NCI-H187 treated with DMSO at 0.1 percent for 48 hours (cell line): ENCODE measurements around the gene ACRV1.
"Not testable (repeated sequence)": the region's sequence is repeated elsewhere in the genome, so short reads cannot be mapped to it uniquely, and the experiment has no call there.

Experiments
- DNase-seq: peaks from one replicate; lab custom pipeline; 2025; lab: John Stamatoyannopoulos, UW

Gene ACRV1, protein sequence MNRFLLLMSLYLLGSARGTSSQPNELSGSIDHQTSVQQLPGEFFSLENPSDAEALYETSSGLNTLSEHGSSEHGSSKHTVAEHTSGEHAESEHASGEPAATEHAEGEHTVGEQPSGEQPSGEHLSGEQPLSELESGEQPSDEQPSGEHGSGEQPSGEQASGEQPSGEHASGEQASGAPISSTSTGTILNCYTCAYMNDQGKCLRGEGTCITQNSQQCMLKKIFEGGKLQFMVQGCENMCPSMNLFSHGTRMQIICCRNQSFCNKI

DNA sequence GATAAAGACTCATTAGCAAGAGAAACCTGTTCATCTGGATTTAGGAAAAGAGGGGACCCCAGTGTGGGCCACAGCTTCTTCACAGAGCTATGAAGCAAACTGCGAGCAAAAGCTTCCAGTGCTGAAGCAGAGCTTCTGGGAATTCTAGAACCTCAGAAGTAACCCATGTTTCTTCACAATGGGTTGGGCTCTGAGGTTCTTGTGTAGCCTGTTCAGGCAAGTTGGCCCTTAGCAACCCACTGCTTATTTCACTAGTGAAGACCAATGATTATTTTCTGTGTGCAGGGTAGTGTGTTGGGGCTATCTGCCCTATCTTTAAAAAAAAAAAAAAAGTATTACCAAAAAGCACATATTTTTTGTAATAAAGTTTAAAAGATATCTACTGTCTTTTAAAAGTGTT is at the start of gene ACRV1:
TSS of gene ACRV1 (minus strand) at position 101 of the 400 bp plus-strand sequence. CDS start at position 34, 67 bp downstream.
- DNase-seq: no peak

DNA sequence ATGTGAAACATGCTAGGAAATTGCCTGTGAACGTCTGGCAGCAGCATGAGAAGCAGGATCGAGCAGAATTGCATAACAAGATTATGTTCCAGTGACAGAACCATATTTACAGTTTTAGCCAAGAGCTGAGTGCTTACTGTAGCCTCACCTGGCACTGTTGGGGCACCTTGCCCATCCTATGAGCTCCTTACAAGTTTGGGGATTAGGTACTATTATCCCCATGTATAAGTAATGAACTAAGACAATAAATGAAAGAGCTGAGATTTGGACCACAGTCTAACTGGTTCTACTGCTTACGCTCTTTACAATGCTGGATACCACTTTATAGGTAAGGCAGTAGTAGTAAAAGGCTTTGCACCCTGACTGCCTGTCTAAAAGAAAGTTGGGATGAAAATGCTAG is 48.3 kb upstream of the ACRV1 start:
- DNase-seq: no peak

DNA sequence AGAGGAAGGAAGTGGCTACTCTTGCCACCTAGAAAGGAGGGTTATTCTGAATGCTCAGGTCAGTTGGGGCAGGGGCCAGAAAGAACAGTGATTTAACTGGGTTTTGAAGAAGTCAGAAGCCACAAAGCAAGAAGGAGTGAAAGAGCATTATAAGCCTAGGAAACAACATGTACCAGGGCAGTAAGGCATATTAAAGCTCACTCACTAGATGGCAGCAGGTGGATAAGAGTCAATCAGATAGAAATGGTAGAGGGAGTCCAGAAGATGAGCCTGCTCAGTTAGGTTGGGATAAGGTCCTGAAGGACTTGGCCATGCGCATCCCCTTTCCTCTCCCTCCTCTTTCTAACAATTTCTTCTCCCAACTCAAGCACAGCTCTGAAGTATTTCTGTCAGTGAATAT is 43.5 kb upstream of the ACRV1 start:
- no peak for DNase-seq

DNA sequence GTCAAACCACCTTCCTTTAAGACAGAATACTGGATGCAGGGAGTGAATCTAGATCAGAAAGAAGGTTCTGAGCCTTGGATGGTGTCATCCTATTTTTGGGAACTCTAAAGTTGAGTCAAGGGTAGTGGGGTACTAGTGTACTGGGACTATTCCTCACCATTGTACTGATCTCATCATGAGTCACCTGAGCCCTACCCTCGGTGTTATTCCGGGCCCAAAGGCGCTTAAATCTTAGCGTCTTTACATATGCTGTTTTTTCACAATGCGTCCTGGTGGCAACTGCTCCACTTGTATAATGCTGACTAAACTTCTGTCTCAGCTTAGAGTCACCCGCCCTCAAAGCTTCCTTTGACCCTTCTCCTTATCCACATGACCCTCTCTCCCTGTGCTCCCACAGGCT is 40.1 kb upstream of the ACRV1 start:
- no peak for DNase-seq

DNA sequence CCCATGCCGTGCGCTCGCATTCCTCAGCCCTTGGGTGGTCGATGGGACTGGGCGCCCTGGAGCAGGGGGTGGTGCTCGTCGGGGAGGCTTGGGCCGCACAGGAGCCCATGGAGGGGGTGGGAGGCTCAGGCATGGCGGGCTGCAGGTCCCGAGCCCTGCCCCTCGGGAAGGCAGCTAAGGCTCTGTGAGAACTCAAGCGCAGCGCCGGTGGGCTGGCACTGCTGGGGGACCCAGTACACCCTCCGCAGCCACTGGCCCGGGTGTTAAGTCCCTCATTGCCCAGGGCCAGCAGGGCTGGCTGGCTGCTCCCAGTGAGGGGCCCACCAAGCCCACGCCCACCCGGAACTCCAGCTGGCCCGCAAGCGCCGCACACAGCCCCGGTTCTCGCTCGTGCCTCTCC is 24.0 kb upstream of the ACRV1 start:
- not testable (repeated sequence) for DNase-seq

DNA sequence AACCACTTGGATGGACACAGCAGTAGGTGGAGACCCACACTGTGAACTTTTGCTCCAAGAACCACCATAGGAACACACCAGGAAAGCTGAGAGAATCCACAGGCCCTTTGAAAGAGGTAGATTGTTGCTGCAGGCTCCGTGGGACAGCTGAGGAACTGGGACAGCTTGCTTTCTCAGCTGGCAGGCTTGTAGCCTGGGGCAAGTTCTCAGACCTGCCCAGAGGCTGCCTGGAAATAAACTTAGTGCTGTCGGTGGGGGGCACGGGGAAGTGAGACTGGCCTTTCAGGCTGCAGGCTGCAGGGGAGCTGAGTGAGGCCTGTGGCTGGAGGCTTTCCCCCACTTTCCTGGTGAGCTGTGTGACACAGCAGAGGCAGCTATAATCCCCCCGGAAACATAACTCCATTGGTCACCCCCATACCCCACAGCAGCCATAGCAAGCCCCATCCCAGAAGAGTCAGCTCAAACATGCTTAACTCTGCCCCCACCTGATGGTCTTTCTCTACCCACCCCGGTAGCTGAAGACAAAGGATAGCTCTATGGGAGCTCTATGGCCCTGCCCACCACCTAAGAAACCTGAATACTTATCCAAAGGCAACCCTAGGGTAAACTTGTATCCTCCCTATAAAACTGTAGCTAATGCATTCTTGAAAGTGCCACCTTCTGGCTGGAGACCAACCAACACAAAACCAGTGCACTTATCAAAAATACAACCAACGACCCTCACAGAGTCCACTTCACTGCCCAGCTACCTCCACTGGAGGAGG is 21.4 kb upstream of the ACRV1 start:
- no peak for DNase-seq

DNA sequence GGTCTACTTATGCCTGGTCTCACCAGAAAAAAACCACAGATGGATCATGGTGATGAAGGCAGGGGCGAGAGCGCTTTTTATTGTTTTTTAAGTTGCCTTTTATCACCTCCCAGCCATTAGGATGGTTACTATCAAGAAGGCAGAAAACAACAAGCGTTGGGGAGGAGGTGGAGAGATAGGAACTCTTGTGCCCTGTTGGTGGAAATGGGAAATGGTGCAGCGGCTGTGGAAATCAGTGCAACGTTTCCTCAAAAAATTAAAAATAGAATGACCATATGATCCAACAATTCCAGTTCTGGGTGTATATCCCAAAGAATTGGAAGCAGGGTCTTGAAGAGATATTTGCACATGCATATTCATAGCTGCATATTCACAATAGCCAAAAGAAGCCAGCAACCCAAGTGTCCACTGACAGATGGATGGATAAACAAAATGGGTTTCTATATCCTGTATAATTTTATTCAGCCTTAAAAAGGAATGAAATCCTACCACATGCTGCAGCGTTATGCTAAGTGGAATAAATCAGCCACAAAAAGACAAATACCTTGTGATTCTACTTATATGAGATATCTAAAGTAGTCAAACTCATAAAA is 20.5 kb upstream of the ACRV1 start:
- DNase-seq: no peak

DNA sequence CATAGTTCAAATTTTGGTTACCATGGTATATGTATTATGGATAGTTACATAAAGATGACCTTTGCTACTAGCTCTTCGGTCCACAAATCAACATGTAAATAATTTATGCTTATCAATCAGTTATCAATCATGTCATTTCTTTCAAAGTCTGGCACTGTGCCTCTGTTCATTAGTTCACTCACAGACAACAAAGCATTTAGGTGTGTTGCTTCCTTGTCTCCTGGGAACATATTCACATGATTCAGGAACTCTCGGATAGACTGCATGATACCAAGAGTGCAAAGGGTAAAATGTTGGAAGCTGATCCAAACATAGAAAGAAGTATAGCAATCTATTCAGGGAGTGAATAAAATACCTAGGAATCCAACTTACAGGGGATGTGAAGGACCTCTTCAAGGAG is 14.3 kb upstream of the ACRV1 start:
- DNase-seq: no peak

DNA sequence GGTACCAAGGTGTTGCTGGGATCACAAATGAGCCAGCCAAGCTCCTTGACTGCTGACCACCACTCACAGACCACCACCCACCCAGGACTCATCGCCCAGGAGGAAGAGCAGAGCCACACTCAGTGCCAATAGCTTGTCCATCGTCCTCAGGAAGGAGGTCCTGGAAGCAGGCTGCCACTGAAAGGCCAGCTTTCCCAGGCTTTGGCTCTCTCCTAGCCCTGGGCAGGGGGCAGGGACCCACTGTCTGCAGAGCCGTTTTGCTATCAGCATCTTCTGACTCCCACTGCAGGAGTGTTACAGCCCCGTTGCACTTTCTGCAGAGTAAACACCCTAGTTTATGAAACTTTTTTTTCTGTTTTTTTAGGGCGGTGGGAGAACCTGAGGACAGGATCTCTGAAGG is 12.2 kb upstream of the ACRV1 start:
- no peak for DNase-seq

DNA sequence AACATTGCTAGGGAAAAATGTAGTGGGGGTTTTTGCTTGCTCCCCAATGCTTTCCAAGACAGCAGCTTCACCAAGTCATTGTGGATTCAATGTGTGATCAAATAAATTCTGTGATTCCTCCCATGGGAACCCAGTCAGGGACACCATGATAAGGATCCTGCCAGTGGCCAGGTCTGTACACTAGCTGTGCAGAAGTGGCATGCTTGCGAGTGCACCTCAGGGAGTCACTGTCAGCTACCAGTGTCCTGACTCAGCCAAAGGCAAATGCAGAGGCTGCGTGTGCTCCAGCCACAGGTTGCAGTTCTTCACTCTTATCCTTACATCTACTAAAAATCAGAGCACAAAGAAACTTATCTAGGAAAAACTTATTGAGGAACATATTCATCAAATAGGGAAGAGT is 9.4 kb upstream of the ACRV1 start:
- DNase-seq: no peak

DNA sequence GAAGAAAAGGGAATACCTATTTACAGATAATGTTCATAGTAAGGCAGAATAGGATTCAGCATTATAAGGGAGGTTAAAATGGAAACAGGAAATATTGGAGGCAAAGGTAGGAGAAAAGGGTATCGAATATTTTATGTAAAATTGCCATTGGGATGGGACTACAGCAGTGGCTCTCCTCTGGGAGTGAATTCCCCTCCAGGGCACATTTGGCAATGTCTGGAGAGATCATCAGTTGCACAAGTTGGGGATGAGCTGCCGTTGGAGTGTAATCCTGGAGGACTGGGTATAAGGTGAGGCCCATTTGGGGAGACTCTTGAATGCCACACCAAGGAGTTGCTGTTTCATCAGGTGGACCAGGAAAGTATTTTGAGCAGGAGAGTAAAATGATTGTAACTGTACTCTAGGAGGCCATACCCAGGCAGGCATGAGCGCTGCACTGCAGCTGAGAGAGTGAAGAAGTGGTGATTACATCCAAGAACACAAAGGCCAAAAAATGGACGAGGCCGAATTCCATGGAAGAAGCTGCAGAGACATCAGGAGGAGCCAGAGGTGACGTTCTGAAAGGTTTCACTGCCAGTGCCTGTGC is 8.7 kb upstream of the ACRV1 start:
- DNase-seq: no peak

DNA sequence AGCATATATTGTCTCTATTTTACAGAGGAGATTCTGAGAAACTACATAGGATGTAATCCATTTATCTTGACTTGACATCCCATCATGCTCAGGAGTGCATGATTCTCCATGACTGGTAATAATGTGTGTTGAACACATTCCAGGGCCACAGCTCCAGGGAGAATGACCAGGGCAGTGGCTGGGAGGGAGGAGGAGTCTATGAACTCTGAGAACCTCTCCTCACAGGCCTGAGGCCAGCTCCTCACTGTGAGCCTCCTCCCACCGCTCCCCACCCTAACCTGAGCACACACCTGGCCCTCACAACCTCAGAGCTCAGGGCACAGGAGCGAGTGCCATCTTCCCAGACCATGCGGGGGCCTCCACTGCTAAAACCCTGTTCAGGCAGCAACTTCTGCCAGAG is 8.0 kb upstream of the ACRV1 start:
- no peak for DNase-seq

DNA sequence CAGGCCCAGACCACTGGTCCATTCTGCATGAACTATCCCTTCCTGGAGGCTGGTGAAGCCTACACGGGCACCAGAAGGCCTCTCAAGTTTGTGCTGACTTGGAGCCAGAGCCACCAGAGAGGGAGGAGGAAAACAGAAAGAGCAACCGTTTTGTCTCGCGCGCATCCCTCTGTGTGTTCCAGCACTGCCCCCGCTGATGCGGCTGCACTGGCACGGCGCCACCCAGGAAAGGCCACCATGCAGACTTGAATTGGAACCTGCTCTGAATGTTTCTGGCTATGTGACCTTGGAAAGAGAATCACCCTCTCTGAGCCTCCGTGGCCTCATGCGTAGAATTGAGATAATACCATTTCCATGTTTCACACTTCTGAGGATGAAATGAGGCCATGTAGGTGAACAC is 7.4 kb upstream of the ACRV1 start:
- DNase-seq: no peak

DNA sequence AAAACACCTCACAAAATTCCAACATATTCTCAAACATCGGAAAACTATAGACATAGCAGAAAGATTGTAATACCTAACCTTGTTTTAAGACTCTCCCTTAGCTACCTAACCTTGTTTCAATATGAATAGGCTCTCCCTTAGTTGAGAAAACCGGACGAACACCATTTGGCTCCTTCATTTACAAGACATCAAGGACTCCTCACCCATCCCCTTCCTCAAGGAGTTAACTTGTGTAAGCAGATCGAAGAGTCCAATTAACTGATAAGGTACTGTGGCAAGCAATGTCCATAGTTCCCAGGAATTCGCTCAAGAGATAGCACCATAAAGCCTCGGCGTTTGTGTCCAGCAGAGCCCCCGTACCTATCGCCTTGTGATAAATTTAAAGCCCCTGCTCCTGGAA is 4.6 kb upstream of the ACRV1 start:
- DNase-seq: no peak

DNA sequence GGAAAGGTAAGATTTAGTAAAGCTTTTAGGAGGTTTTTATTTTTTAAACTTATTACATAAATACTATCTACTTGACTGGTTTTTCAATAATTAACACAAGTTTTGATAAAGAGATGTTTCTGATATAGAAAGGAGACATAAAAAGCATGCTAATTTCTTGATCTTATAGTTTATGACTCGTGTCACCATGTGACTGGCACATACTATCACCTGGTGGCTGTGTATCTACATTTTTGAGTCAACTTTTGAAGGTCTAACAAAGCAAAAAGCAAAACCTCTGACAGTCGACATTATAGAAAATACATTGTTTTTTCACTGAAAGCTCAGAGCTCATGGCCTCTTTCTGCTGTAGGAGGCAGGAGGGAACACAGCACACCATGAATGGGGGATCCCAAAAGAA is 810 bp downstream of the ACRV1 start:
- no peak for DNase-seq

DNA sequence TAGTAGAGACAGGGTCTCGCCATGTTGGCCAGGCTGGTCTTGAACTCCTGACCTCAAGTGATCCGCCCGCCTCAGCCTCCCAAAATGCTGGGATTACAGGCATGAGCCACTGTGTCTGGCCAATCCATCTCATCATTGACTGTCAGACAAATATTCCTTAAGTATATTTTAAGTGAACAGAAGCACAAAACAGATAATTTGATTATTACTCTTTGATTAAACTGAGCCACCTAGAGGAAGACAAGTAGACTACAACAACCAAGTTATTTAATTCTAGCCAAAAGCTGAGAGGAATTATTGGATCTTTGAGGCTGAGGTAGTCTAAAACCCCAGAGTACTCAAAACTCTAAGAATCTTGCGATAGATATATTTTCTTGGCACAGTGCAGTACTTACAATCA is 1.2 kb downstream of the ACRV1 start:
- DNase-seq: no peak

DNA sequence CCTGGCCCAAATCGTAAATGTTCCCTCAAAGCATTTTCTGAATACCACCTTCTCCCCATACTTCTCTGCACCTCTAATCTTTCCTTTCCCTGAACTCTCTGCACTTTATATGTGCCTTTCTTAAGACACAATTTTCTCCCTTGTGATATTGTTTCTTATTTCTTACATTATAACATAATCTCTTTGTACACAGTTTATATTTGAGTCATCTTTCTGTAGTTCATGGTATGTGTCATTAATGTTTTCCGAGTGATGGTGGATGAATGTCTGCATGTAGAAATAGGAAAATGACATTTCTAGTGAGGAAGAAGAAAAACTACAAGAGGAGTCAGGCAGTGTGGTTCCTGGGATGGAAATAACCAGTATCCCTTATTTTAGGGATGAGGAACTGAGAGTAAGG is 5.5 kb downstream of the ACRV1 start:
- DNase-seq: no peak

DNA sequence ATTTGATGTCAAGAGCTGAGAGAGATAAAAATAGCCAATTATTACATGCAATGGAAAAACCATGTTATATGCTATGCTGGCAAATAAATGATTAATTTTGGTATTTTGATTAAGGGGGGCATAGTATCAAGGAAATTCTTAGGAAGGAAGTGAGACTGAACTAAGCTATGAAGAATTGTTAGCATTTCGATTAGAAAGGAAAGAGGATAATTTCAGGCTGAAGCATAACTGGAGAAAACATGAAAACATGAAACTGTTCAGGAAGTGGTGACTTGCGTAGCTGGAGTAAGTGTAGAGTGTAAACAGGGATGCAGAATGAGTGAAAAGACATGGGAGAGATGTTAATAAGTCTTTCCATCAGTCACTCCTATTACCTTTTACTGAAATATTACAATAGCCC is 6.4 kb downstream of the ACRV1 start:
- no peak for DNase-seq

DNA sequence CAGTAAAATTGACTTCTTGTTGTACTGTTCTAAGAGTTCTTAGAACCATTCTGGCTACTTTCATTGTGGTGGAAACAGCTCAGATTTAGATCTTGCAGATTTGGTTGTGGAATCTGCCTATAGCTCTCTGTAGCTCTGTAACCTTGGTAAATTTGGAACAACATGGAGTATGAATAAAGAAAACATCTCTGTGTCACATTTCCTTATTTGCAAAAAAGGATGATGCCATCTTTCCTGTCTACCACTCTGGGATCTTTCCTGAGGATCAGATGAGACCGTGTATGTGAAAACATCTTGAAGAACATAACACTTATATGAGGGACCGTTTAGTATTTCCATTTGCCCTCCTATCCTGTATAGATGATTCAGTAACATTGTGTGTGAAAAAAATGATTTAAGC is 9.1 kb downstream of the ACRV1 start:
- DNase-seq: no peak

DNA sequence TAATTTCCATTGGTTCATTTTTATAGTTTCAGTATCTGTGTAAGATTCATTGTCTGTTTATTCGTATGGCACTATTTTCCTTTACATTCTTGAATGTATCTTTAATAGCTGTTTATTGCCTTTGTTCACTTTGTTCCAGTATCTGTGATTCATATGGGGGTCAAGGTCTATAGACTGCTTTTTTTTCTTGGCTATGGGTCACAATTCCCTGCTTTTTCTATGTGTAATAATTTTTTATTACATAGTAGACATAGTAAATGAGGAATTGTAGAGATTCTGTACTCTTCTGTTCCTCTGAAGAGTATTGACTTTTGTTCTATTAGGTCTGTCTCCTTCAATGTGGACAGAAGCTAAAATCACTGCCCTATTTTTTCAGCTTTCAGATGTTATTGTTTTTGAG is 10.5 kb downstream of the ACRV1 start:
- DNase-seq: no peak

DNA sequence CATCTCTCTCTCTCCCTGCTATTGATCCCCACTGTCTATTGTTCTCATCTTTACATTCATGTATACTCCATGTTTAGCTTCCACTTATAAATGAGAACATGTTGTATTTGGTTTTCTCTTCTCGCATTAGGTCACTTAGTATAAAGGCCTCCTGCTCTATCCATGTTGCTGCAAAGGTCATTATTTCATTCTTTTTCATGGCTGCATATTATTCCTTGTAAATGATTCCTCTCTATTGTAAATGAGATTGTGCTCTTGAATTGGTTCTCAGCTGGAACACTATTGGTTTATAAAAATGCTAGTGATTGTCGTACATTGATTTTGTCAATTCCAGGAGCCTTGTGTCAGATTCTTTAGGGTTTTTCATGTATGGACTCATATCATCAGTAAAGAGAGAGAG is 13.5 kb downstream of the ACRV1 start:
- no peak for DNase-seq

DNA sequence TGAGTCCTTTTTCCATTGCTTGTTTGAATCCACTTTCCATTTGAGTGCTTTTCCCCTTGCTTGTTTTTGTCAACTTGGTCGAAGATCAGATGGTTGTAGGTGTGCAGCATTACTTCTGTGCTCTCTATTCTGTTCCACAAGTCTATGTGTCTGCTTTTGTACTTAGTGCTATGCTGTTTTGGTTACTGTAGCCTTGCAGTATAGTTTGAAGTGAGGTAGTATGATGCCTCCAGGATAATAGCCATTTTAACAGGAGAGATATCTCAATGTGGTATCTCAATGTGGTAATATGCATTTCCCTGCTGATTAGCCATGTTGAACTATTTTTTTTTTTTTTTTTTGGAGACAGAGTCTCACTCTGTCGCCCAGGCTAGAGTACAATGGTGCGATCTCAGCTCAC is 16.7 kb downstream of the ACRV1 start:
- no peak for DNase-seq

DNA sequence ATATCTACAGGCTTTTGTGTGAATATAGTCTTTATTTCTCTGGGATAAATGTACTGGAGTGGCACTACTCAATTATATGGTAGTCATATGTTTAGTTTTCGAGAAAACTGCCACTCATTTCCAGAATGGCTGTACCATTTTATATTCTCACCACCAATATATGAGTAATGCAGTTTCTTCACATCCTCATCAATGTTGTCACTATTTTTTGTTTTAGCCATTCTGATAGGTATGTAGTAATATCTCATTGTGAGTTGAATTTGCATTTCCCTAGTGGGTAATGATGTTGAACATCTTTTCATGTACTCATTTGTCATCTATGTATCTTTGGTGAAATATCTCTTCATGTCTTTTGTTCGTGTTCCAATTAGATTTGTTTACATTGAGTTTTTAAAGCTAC is 18.0 kb downstream of the ACRV1 start:
- no peak for DNase-seq
